IPS-11a (cell line): ENCODE measurements around the gene CCR9.

ENCODE experiments used
- H3K4me3 ChIP-seq: one replicate; pipeline ENCODE4 v1.5.1; 2013; ENCODE audit warnings: low read depth, low read length, control low read depth

Gene CCR9

GRCh38 chr3:45950686-45951600 lies 64.6 kb downstream of the CCR9 start:
- no peak overlapping the region for H3K4me3 ChIP-seq

- no peak overlapping the region for H3K4me3 ChIP-seq
Observed at GRCh38 chr3:45951946-45952345, 65.6 kb downstream of the CCR9 start.

- no peak overlapping the region for H3K4me3 ChIP-seq
Observed at GRCh38 chr3:45952456-45952855, 66.1 kb downstream of the CCR9 start.
